DMS79 (cell line): ENCODE results near the gene RPS6KA3.
"Not testable (repeated sequence)": the region's sequence is repeated elsewhere in the genome, so short reads cannot be mapped to it uniquely, and the experiment has no call there.

Source experiments
- DNase-seq: peaks from one replicate; lab custom pipeline; 2025; lab: John Stamatoyannopoulos, UW

The RPS6KA3 gene

GRCh38 chrX:20265221-20265725, 1.4 kb downstream of the RPS6KA3 start:
- peak; percentile 7 for DNase-seq

- no peak for DNase-seq
Measured at GRCh38 chrX:20263474-20263873, 3.2 kb downstream of the RPS6KA3 start.

DNA sequence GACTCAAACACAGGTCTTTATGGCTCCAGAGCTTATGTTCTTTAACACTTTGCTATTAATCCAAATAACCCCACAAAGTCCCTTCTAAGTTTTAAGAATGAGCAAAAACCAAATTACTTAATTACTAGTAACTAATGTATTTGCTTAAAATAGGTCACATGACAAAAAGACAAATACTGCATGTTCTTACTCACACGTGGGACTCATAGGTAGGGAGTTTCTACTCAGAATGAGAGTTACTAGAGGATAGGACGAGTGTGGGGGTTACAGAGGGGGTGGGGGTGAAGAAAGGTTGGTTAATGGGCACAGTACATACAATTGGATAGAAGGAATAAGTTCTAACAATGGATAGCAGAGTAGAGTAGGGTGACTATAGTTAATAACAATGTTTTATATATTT, 5.8 kb downstream of the RPS6KA3 start:
- no peak for DNase-seq

- DNase-seq: no peak
Measured at GRCh38 chrX:20254712-20255299, 11.9 kb downstream of the RPS6KA3 start.

- no peak for DNase-seq
Measured at GRCh38 chrX:20253232-20253543, 13.5 kb downstream of the RPS6KA3 start.

DNA sequence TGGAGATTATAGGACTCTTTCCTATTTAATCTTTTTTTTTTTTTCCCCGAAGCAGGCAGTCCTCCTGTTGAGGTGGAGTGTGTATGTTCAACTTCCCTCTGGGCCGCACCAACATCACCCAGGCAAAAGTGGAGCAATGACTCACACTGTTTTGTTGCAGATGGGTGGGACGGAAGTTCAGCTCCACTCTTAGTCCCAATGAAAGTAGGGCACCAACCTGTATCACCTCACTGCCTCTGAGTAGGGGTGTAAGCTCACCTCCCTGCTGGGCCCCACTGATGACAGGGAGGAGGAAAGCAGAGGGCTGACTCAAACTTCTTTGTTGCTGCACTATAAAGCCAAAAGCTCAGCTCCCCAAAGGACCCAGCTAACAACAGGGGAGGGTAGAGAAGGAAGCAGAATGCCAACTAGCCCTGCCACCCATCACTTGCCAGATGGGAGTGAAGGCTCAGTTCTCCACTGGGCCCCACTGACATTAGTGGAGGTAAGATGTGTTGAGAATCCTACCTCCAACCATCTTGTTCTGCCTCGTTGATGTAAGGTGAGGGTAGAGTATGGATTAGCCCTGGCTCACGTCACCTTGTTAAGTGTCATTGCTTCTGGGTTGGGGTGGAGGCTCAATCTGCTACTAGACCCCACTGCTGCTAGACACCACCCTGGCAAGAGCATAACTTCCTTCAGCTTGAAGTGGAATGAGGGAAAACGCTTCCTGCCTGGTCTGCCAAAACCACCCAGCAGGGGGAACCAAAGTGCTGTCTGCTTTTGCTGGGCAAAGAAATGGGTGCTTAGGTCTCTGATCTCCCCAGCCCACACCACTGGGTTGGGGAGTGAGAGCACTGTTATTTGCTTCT, 14.1 kb downstream of the RPS6KA3 start:
- no peak for DNase-seq

GRCh38 chrX:20251691-20252090, 15.0 kb downstream of the RPS6KA3 start:
- DNase-seq: no peak

DNA sequence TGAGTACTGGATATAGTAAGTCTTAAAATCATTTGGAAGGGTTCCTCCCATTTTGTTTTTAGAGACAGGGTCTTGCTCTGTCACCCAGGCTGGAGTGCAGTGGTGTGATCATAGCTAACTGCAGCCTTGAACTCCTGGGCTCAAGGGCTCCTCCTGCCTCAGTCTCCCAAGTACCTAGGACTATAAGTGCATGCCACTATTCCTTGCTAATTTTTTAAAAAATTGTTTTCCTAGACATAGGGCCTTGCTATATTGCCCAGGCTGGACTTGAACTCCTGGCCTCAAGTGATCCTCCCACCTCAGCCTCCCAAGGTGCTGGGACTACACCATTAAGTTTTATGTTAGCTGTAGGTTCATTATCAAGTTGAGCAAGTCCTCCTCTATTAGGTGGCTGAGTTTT, 16.6 kb downstream of the RPS6KA3 start:
- not testable (repeated sequence) for DNase-seq

DNA sequence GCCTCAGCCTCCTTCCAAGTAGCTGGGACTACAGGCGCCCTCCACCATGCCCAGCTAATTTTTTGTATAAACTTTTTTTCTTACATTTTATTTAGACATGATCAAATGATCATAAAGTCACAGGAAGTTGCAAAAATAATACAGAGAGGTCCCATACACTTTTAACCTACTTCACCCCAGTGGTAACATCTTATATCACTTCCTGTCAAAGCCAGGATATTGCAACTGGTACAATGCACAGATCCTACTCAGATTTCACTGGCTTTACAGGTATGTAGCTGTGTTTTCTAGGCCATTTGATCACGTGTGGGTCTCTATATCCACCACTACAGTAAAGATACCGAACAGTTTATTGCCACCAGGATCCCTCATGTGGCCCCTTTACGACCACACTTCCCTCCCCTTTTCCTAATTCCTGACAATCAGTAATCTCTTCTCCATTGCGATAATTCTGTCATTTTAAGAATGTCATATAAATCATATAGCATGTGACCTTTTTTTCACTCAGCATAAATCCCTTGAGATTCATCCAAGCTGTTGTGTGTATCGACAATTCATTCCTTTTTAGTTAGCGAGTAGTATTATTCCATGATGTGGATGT, 18.0 kb downstream of the RPS6KA3 start:
- DNase-seq: no peak

DNA sequence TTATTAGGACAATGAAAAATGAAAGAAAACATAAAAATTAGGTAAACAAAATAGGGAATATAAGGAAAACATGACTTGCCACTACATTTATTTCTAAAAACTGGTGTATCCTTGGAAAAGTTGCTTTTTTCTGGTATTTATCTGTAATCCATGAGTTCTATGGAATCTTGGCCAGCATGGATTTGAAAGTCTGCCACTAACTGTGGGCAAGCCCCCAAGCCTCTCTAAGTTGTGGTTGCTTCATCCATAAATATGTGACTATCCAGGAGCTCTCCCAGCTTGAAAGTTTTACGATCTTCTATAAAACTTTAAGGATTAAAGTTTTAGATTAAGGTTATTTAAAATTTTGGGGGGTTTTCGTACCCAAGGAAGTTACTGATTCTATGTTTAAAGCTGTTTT, 21.8 kb downstream of the RPS6KA3 start:
- DNase-seq: no peak

DNA sequence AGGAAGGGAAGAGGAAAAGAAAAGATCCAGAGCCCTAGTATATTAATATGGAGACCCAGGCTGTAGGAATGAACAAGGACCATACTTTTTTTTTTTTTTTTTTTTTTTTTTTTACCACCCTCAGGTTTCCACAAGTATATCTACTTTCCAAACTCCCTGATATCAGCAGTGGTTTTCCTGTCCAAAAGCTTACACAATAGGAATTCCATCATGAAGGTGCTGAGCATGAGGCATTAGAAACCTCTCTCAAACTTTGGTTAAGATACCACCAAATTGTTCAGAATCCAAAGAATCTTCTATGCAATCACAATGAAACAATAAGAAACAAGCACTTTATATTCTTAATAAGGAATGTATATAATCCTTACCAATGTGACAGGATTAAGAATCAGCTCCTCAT, 26.5 kb downstream of the RPS6KA3 start:
- DNase-seq: no peak

GRCh38 chrX:20237864-20238263, 28.8 kb downstream of the RPS6KA3 start:
- no peak for DNase-seq

DNA sequence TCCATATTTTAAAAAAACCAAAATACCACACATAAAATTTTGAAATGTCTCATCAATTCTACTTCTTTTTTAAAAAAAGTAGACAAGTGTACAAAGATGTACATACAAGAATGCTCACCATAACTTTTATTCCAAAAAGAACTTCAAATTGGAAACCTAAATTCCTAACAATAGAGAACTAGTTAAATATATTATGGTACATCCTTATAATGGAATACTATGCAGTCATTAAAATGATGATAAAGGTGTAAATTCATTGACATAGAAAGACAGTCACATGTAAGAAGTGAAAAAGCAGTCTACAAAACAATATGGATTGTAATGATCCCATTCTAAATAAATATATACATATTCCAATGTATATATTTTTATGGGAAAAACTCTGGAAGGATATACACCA, 31.0 kb downstream of the RPS6KA3 start:
- no peak for DNase-seq

DNA sequence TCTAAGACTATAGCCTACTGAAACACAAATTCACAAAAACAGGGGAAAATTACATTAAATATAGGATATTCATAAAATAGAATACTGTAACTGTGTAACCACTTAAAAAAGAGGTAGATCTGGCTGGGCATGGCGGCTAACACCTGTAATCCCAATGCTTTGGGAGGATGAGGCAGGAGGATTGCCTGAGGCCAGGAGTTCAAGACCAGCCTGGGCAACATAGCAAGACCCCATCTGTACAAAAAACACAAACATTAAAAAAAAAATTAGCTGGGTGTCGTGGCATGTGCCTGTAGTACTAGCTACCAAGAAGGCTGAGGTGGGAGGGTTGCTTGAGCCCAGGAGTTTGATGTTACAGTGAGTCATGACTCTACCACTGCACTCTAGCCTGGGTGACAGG, 33.4 kb downstream of the RPS6KA3 start:
- no peak for DNase-seq

DNA sequence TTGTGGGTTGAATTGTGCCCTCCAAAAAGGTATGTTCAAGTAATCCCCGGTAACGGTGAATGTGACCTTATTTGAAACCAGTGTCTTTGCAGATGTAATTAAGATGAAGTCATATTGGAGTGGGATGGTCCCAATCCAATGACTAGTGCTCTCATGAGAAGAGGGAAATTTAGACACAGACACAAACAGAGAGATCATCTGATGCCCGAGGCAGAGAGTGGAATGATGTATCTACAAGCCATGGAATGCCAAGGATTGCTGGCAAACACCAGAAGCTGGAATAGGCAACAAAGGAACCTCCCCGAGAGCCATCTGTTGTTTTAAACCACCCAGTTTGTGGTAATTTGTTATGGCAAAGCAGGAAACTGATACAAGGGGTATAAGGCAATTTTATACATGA, 35.1 kb downstream of the RPS6KA3 start:
- DNase-seq: no peak

GRCh38 chrX:20230406-20230805, 36.3 kb downstream of the RPS6KA3 start:
- no peak for DNase-seq

DNA sequence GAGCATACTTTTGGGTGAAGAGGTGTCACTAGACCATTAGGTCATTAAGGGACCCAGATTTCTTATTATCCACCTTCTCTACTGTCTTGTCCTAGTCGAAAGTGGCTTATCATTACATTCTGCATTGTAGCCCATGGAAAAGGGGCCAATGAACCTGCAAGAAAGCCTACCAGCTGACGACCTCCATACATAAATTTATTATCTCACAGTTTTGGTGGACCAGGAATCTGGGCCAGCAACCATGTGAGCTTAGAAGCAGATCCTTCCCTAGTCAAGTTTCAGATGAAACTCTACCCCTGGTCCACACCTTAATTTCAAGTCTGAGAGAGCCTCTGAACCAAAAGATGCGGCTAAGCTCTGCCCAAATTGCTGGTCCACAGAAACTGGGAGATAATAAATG, 37.6 kb downstream of the RPS6KA3 start:
- DNase-seq: no peak

DNA sequence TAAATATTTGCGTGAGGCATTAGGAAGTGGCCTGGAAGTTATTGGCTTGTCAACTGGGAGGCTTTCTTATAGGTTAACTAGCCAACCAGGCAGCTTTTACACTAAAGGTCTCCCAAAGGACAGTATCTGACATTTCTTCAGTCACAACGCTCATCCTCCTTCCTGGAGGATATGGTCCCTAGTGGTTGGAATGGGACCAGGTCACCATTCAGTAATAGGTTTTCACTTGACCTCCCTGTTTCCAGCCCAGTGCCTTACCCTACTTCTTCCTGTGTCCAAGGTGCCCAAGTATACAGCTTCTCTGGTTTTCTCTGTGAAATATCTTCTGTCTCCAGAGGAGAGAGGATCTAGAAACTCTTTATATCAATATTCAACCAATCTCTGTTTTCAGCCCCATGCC, 38.5 kb downstream of the RPS6KA3 start:
- DNase-seq: no peak

- DNase-seq: no peak
Measured at GRCh38 chrX:20227116-20227515, 39.6 kb downstream of the RPS6KA3 start.

GRCh38 chrX:20225488-20225833, 41.2 kb downstream of the RPS6KA3 start:
- DNase-seq: no peak

DNA sequence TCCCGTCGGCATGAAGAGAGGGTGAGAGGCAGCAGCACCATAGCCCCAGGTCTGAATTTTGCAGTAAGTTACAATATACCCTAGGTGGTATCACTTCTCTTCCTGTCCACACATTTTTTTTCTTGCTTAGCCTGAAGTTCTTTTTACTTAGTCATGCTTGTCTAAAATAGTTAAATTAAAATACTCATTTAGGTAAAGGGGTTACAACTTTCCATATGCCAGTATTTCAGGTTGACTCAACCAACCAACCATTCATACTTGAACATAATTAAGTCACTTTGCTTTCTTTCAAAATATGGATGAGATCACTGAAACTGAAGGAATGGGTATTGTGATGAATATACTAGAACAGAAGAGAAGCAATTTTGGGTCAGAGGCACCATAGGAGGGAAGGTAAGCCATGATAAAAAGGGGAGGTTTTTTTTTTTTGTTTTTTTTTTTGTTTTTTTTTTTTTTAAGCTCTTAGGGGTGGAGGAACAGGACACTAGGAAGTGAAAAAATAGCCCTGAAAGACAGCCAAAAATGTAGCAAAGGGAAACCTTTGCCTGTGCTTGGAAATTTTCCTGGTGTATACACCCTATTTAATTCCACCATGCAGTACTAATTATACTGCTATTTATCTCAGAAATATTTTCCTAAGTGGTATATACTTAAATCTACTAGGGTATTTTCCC, 41.8 kb downstream of the RPS6KA3 start:
- no peak for DNase-seq

GRCh38 chrX:20221902-20222301, 44.8 kb downstream of the RPS6KA3 start:
- DNase-seq: no peak
